GM12874 (cell line): ENCODE data around the gene ZBTB21.

Experiments used
- CTCF ChIP-seq: IDR thresholded peaks from 2 replicates; pipeline ENCODE4 v1.5.1; 2011; ENCODE audit warnings: low read depth, mild to moderate bottlenecking, control low read depth, low read length, moderate library complexity; ENCODE audit not compliant: insufficient read depth

ZBTB21 gene

DNA sequence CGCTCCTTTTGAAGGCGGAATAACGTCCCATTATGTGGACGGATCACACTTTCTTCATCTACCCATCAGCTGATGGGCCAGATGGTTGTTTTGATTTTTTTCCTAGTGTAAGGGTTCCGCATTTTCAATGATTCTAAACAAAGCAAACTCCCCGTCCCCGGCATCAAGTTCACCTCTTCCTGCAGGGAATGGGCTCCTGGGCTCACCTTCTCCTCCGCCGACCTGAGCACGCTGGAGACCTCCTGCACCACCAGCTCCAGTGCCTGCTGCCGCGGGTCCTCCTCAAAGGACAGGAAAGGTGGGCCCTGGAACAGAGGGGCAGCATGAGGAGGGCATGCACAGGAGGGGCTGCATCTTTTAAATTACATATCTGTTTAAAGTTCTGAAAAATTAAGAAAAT lies 68.2 kb downstream of the ZBTB21 start:
- TF ChIP-seq CTCF = no peak

DNA sequence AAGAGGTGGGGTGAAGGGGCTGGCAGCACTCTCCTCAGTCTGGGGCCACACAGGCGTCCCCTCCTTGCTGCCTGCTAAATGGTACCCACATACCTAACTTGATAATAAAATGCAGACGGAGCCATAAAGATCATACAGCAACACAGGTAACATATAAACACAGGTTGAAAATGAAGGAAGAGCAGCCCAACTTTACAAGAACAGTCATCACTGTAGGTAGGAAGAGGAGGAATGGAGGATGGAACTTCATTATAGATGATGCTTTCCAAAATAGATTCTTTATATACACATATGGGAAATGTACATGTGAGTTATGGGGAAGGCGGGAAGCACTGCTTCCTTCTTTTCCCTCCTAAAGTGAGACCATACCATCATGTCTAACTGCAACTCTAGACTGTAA lies 69.7 kb downstream of the ZBTB21 start:
- TF ChIP-seq CTCF = no peak

- TF ChIP-seq CTCF = no peak
Measured at GRCh38 chr21:41939391-41939790, 70.8 kb downstream of the ZBTB21 start.
